Activated naive CD4-positive, alpha-beta T cell treated with anti-CD3 and anti-CD28 coated beads, Interleukin-2, amount 10 ng/mL, durations not matched to agents 7 days and 5 days (primary cell): ENCODE results near the gene ABLIM2.

Experiments used
- CTCF ChIA-PET: fragments of 350-600 bp; sonication (Branson Sonifier 250); formaldehyde crosslinking; loops from one replicate; lab custom pipeline; 2021; ENCODE audit warnings: antibody characterized with exemption; lab: Charles Lee
- DNase-seq: peaks from one replicate; pipeline ENCODE4 v3.0.0-alpha.2; 2020
- H3K27ac Mint-ChIP-seq: one replicate; pipeline ENCODE4 v1.8.0; 2021; ENCODE audit warnings: mild to moderate bottlenecking, moderate library complexity, mixed read lengths
- H3K27me3 Mint-ChIP-seq: one replicate; pipeline ENCODE4 v1.8.0; 2021; ENCODE audit warnings: mild to moderate bottlenecking, mixed read lengths
- H3K36me3 Mint-ChIP-seq: one replicate; pipeline ENCODE4 v1.8.0; 2021; ENCODE audit warnings: mixed read lengths
- H3K4me1 Mint-ChIP-seq: one replicate; pipeline ENCODE4 v1.8.0; 2021; ENCODE audit warnings: mixed read lengths
- H3K4me3 Mint-ChIP-seq: one replicate; pipeline ENCODE4 v1.8.0; 2021; ENCODE audit warnings: mild to moderate bottlenecking, moderate library complexity, mixed read lengths
- H3K9me3 Mint-ChIP-seq: one replicate; pipeline ENCODE4 v1.8.0; 2021; ENCODE audit warnings: mixed read lengths

The ABLIM2 gene

GRCh38 chr4:7978489-7978888 is 180.1 kb downstream of the ABLIM2 start:
- Mint-ChIP-seq H3K27me3 (peaks cover 7% of the 10 kb centered on the region), H3K36me3 (peaks cover 2% of the 10 kb centered on the region), H3K9me3 (no peaks in the 10 kb centered on the region), H3K27ac (no peak overlapping the region), H3K4me1 (peaks cover 2% of the 10 kb centered on the region), H3K4me3 (no peak overlapping the region)
- CTCF ChIA-PET, result interaction anchor here (0.9 to 2.1 kb wide), 7 partner anchors 8 to 176 kb away, joined by 3 to 8 read pairs (median 4); no protein-coding TSS in a partner anchor
- no peak for DNase-seq

DNA sequence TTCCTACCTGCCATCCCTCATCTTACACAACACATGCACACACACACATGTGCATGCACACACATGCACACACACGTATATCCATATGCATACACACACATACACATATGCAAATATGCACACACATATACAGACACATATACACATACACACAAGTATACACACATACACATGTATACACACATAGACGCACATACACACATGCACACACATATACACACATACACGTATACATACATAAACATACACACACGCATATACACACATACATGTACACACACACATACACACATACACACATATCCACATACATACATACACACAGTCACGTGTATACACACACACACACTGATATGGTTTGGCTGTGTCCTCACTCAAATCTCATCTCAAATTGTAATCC is 182.0 kb downstream of the ABLIM2 start:
- CTCF ChIA-PET, result no interaction called here
- Mint-ChIP-seq H3K4me1 (peaks cover 14% of the 10 kb centered on the region), H3K36me3 (peaks cover 4% of the 10 kb centered on the region), H3K9me3 (no peaks in the 10 kb centered on the region), H3K27me3 (no peaks in the 10 kb centered on the region), H3K27ac (no peak overlapping the region), H3K4me3 (no peak overlapping the region)
- no peak for DNase-seq

DNA sequence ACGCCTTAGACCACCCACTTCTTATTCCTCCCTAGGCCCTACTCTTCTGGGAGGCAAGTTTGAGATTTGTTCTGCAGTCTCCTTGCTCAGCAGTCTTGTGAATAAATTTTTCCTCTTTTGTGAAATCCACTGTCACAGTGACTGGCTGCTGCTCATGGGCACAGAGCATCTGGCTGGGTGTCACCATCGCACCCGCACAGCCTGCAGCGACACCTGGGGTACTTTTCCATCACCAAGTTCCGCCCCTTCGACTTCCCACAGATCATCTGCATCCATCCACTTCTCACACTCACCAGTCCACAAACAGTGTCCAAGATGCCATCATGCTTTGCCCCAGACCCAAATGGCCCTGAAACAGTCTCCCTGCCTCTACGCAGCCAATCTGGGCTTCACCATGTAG is 182.6 kb downstream of the ABLIM2 start:
- H3K27me3 Mint-ChIP-seq, result no peaks in the 10 kb centered on the region
- H3K9me3 Mint-ChIP-seq, result no peaks in the 10 kb centered on the region
- CTCF ChIA-PET, result interaction anchor here (1.4 kb wide), 1 partner anchor 172 kb away, joined by 3 read pairs; no protein-coding TSS in a partner anchor
- peaks cover 20% of the 10 kb centered on the region for H3K4me1 Mint-ChIP-seq
- no peak overlapping the region for H3K27ac Mint-ChIP-seq
- no peak overlapping the region for H3K4me3 Mint-ChIP-seq
- peaks cover 4% of the 10 kb centered on the region for H3K36me3 Mint-ChIP-seq
- no peak for DNase-seq

- Mint-ChIP-seq H3K9me3 (no peaks in the 10 kb centered on the region), H3K4me1 (peaks cover 31% of the 10 kb centered on the region), H3K27ac (no peak overlapping the region), H3K27me3 (no peaks in the 10 kb centered on the region), H3K36me3 (peaks cover 9% of the 10 kb centered on the region), H3K4me3 (no peak overlapping the region)
- no peak for DNase-seq
- CTCF ChIA-PET, result interaction anchor here (1.0 kb wide), 1 partner anchor 170 kb away, joined by 3 read pairs; no protein-coding TSS in a partner anchor
These were observed 184.2 kb downstream of the ABLIM2 start for GRCh38 chr4:7974425-7974824.

DNA sequence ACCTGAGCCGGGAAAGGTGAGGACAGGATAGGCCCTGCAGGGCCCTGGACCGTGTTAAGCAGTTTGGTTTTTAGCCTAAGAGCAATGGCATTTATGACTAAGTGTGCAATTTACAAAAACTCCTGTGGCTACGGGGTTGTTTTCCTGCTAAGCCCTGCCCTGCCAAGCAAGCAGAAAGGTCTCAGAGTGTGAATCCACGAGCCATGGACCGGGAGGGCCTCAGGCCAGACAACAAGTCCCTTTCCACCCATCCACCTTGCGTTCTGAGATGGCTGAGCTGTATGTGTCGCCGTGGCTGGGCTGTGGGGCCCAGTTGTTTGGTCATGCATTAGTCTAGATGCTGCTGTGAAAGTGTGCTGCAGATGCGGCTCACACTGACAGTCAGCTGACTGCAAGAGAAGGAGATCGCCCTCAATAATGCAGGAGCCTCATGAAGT is 185.1 kb downstream of the ABLIM2 start:
- no peak overlapping the region for H3K27ac Mint-ChIP-seq
- DNase-seq, result no peak
- no peak overlapping the region for H3K4me3 Mint-ChIP-seq
- peaks cover 9% of the 10 kb centered on the region for H3K36me3 Mint-ChIP-seq
- peaks cover 38% of the 10 kb centered on the region for H3K4me1 Mint-ChIP-seq
- CTCF ChIA-PET, result interaction anchor here (0.8 to 1.0 kb wide), 2 partner anchors 9 to 169 kb away, joined by 3 read pairs; no protein-coding TSS in a partner anchor
- H3K9me3 Mint-ChIP-seq, result no peaks in the 10 kb centered on the region
- H3K27me3 Mint-ChIP-seq, result no peaks in the 10 kb centered on the region

GRCh38 chr4:7971881-7972500 is 186.6 kb downstream of the ABLIM2 start:
- H3K4me3 Mint-ChIP-seq, result peak overlapping the region; percentile 91
- CTCF ChIA-PET, result interaction anchor here (0.5 to 5.1 kb wide), 3 partner anchors 15 to 222 kb away, joined by 3 to 30 read pairs (median 4); no protein-coding TSS in a partner anchor
- DNase-seq, result no peak
- no peaks in the 10 kb centered on the region for H3K9me3 Mint-ChIP-seq
- H3K27me3 Mint-ChIP-seq, result peaks cover 1% of the 10 kb centered on the region
- H3K27ac Mint-ChIP-seq, result peak overlapping the region; percentile 74
- H3K36me3 Mint-ChIP-seq, result peaks cover 9% of the 10 kb centered on the region
- peaks cover 50% of the 10 kb centered on the region for H3K4me1 Mint-ChIP-seq

GRCh38 chr4:7971159-7971631 is 187.4 kb downstream of the ABLIM2 start:
- Mint-ChIP-seq H3K9me3 (no peaks in the 10 kb centered on the region), H3K4me3 (peak overlapping the region; percentile 91), H3K4me1 (peaks cover 50% of the 10 kb centered on the region), H3K27ac (peak overlapping the region; percentile 94), H3K27me3 (peaks cover 4% of the 10 kb centered on the region), H3K36me3 (peaks cover 9% of the 10 kb centered on the region)
- CTCF ChIA-PET, result interaction anchor here (1.0 to 5.1 kb wide), 2 partner anchors 16 to 168 kb away, joined by 4 to 30 read pairs; no protein-coding TSS in a partner anchor
- no peak for DNase-seq

GRCh38 chr4:7970361-7970946 is 188.2 kb downstream of the ABLIM2 start:
- Mint-ChIP-seq H3K4me3 (peak overlapping the region; percentile 91), H3K27ac (peak overlapping the region; percentile 94), H3K27me3 (peaks cover 4% of the 10 kb centered on the region), H3K36me3 (peaks cover 9% of the 10 kb centered on the region), H3K4me1 (peaks cover 56% of the 10 kb centered on the region), H3K9me3 (no peaks in the 10 kb centered on the region)
- CTCF ChIA-PET, result interaction anchor here (1.1 to 5.1 kb wide), 2 partner anchors 41 to 167 kb away, joined by 3 to 30 read pairs; no protein-coding TSS in a partner anchor
- DNase-seq, result no peak

- H3K36me3 Mint-ChIP-seq, result peaks cover 8% of the 10 kb centered on the region
- CTCF ChIA-PET, result interaction anchor here (0.7 to 5.1 kb wide), 5 partner anchors 18 to 165 kb away, joined by 3 to 30 read pairs (median 6); no protein-coding TSS in a partner anchor
- peaks cover 77% of the 10 kb centered on the region for H3K4me1 Mint-ChIP-seq
- H3K4me3 Mint-ChIP-seq, result peak overlapping the region; percentile 15
- peaks cover 5% of the 10 kb centered on the region for H3K27me3 Mint-ChIP-seq
- H3K27ac Mint-ChIP-seq, result peak overlapping the region; percentile 84
- DNase-seq, result no peak
- H3K9me3 Mint-ChIP-seq, result no peaks in the 10 kb centered on the region
These were observed 190.2 kb downstream of the ABLIM2 start for GRCh38 chr4:7968262-7968896.

GRCh38 chr4:7967501-7968261 is 190.9 kb downstream of the ABLIM2 start:
- no peak overlapping the region for H3K27ac Mint-ChIP-seq
- H3K4me3 Mint-ChIP-seq, result no peak overlapping the region
- no peaks in the 10 kb centered on the region for H3K9me3 Mint-ChIP-seq
- H3K36me3 Mint-ChIP-seq, result peaks cover 8% of the 10 kb centered on the region
- H3K27me3 Mint-ChIP-seq, result peaks cover 12% of the 10 kb centered on the region
- CTCF ChIA-PET, result interaction anchor here (0.7 to 5.1 kb wide), 6 partner anchors 19 to 164 kb away, joined by 3 to 30 read pairs (median 4); no protein-coding TSS in a partner anchor
- H3K4me1 Mint-ChIP-seq, result peaks cover 80% of the 10 kb centered on the region
- no peak for DNase-seq

DNA sequence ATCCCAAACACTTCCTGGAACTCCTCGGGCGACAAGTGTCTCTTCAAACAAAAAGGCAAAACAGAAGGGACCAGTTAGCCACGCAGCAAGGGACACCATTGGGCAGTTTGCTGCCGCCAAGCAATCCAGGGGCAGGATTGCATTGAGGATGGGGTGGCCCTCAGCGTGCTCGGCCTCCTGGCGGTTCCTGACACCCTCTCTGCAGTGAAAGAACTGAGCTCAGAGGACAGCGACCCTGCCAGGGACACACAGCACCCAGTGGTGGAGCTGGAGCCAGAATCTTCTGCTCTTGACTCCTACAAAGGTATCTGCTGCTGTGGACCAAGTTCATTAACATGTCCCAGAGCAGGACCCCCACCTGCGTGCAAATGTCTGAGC is 191.6 kb downstream of the ABLIM2 start:
- H3K27ac Mint-ChIP-seq, result no peak overlapping the region
- H3K4me1 Mint-ChIP-seq, result peaks cover 76% of the 10 kb centered on the region
- H3K4me3 Mint-ChIP-seq, result no peak overlapping the region
- CTCF ChIA-PET, result interaction anchor here (0.7 to 5.1 kb wide), 4 partner anchors 29 to 163 kb away, joined by 3 to 30 read pairs (median 8); no protein-coding TSS in a partner anchor
- peaks cover 6% of the 10 kb centered on the region for H3K36me3 Mint-ChIP-seq
- DNase-seq, result no peak
- H3K9me3 Mint-ChIP-seq, result no peaks in the 10 kb centered on the region
- H3K27me3 Mint-ChIP-seq, result peaks cover 16% of the 10 kb centered on the region

- Mint-ChIP-seq H3K36me3 (peaks cover 6% of the 10 kb centered on the region), H3K4me1 (peaks cover 77% of the 10 kb centered on the region), H3K27ac (peak overlapping the region; percentile 65)
These were observed 192.1 kb downstream of the ABLIM2 start for GRCh38 chr4:7966281-7967062.

More at GRCh38 chr4:7966281-7967062, 192.1 kb downstream of the ABLIM2 start:
- Mint-ChIP-seq H3K27me3 (peaks cover 16% of the 10 kb centered on the region), H3K9me3 (no peaks in the 10 kb centered on the region), H3K4me3 (no peak overlapping the region)
- DNase-seq, result no peak
- CTCF ChIA-PET, result interaction anchor here (2.5 to 5.1 kb wide), 3 partner anchors 28 to 163 kb away, joined by 9 to 30 read pairs (median 20); no protein-coding TSS in a partner anchor
